Measurements from ENCODE around the gene ZNF358.

ZNF358 gene

DNA sequence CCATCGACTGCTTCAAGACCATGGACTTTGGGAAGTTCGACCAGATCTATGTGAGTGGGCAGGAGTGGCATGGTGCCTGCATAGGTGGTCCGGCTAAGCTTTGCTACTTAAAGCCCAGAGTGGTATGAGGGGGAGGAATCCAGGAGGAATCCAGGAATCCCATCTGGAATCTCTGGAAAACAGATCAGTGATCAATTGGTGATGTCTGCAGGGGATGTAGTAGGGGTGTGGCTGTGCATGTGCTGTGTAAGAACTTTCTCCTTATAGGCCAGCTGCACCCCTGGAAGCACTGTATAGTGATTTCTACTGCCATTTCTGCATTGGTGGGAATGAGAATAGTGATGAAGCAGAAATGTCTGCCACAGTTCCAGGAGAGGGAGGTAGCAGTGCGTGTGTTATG is 43.2 kb downstream of the ZNF358 start:
- no peak for DNase-seq

DNA sequence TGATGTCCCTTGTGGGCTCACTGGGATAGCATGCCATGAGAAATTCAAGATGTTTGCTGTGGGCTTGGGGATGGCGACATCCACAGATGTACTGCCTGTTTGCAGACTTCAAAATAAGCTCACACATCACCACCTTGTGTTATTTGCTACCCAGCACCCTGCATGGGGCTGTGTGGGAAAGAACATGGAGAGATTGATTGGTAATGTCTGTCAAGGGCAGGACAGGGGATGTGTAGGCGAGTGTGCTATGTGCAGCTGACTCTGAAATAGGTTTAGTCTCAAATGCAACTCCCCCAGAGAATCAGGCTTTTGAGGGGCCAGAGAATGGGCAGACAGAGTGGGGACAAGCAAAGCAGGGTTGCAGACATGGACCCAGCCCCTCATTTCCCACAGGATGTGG is 44.4 kb downstream of the ZNF358 start:
- DNase-seq: no peak

DNA sequence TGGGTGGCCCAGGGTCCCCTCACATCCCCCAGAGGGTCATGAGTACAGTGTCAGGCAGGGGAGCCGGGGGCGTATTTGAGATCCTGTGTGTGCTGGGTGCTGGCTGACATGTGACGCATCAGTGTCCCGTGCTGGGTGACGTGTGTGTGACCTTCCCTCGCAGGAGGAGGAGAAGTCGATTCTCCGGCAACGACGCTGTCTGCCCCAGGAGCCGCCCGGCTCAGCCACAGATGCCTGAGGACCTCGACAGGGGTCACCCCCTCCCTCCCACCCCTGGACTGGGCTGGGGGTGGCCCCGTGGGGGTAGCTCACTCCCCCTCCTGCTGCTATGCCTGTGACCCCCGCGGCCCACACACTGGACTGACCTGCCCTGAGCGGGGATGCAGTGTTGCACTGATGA is 45.4 kb downstream of the ZNF358 start:
- no peak for DNase-seq

DNA sequence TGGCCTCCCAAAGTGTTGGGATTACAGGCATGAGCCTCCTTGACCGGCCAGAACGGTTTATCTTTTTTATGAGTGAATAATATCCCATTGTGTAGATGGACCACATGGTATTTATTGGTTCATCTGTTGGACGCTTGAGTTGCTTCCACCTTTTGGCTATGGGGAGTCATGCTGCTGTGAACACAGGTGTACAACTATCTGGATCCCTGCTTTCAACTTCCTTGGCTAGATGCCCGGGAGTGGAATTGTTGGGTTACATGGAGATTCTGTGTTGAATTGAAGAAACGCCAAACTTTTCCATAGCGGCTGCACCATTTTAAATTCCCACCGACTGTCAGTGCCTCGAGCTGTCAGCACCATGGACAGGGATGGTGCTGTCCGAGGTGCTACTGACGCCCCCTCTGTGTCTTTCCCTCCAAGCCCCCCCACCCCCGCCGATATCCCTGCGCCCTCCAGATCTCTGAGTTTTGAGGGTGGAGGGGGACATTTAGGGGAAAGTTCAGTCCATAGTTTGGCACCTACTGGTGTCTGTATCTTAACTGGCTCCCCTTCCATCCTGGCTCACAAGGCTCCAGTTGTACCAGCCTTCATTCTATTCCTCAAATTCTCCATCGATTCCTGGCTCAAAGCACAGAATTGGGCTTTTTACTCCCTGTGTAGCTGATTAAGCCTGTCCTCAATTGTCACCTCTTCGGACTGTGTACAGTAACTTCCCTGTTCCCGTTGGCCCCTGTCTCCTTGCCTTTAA is 46.9 kb downstream of the ZNF358 start:
- DNase-seq: no peak

DNA sequence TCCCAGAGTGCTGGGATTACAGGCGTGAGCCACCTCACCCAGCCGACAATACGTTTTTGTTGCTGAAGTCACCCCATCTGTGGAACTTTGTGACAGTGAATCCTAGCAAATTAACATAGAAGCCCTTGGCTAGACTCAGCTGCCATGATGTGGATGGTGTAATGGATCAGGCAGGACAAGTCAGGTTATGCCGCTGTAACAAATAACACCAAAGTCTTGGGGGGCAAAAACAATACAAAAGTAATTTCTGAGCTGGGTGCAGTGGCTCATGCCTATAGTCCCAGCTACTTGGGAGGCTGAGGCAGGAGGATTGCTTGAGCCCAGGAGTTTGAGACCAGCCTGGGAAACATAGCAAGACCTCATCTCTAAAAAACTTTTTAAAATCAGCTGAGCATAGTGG is 49.0 kb downstream of the ZNF358 start:
- no peak for DNase-seq

DNA sequence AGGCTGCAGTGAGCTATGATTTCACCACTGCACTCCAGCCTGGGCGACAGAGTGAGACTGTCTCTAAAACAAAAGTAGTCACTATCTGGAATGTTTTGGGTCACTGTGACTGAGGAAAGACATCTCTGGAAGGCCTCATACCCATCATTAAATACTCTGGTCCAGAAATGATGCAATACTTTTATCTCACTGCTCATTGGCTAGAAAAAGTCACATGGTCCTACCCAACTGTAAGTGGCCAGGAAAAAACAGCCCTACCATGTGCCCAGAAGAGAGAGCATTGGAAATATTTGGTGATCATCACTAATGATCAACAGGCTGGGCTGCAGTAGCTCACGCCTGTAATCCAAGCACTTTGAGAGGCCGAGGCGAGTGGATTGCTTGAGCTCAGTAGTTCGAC is 49.4 kb downstream of the ZNF358 start:
- DNase-seq: no peak
